KBM-7 (cell line): Measurements from ENCODE around the gene ZNF319.

Experiments
- DNase-seq: peaks from one replicate; pipeline ENCODE4 v3.0.0-alpha.2; 2015
- in situ Hi-C: fragments of 300-500 bp; cut with MboI; formaldehyde crosslinking; loops from 2 replicates; pipeline ENCODE4 v1.14.3; 2020; ENCODE audit warnings: low sequenced_read_pairs, low pct_unique_long_range_greater_than_20kb, mixed read lengths

ZNF319 gene

GRCh38 chr16:57966204-57966771 is 34.2 kb downstream of the ZNF319 start:
- in situ Hi-C loops, result no loop called here
- no peak for DNase-seq

- no peak for DNase-seq
- in situ Hi-C loops, result no loop called here
These were observed 36.2 kb downstream of the ZNF319 start for GRCh38 chr16:57964157-57964700.

- DNase-seq, result no peak
- in situ Hi-C loops, result no loop called here
These were observed 37.7 kb downstream of the ZNF319 start for GRCh38 chr16:57962756-57963155.

GRCh38 chr16:57962046-57962445 is 38.4 kb downstream of the ZNF319 start:
- in situ Hi-C loops, result no loop called here
- no peak for DNase-seq

DNA sequence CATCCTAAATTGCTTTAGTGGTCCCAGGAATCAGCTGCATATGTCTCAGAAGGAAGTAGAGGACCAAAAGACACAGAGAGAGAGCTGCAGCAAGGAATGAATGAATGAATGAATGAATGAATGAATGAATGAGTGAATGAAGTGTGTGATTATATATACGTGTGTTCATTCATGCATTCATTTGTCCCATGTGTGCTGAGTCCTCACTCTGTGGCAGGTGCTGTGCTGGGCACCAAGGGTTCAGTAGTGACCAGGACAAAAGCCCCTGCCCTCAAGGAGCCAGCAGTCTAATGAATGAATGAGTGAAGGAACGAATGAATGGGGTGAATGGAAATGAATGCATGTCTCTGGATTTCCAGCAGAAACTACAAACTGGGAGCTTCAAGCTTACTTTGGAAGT is 38.9 kb downstream of the ZNF319 start:
- in situ Hi-C loops, result no loop called here
- DNase-seq, result no peak

DNA sequence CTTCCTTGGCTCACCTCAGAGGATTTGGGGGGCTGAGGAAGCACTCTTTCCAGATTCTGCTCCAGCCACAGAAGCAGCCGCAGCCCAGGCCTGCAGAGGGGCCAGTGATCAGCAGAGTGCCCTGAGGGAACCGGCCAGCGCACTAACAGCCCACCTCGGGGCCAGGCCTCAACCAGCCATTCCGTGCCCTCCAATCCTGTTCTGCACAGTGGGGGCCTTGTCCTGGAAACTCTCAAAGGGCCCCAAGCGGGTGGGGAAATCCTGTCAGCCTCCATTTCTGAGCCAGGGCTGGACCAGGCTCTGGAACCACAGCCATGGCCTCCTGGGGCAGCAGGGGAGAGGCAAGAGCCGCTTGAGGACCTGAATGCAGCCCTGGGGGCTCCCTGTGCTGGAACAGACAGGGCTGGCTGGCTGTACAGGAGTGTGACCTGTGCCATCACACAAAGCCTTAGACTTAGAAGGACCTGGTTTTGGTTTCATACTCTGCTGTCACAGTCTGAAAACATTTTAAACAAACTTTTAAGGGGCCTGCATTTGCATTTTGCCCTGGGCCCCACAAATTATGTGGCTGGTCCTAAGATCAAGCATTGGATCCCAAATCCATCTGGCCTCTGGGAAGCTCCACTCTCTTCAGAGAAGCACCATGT is 39.5 kb downstream of the ZNF319 start:
- DNase-seq, result no peak
- in situ Hi-C loops, result no loop called here

- DNase-seq, result no peak
- in situ Hi-C loops, result no loop called here
These were observed 40.2 kb downstream of the ZNF319 start for GRCh38 chr16:57960310-57960709.

DNA sequence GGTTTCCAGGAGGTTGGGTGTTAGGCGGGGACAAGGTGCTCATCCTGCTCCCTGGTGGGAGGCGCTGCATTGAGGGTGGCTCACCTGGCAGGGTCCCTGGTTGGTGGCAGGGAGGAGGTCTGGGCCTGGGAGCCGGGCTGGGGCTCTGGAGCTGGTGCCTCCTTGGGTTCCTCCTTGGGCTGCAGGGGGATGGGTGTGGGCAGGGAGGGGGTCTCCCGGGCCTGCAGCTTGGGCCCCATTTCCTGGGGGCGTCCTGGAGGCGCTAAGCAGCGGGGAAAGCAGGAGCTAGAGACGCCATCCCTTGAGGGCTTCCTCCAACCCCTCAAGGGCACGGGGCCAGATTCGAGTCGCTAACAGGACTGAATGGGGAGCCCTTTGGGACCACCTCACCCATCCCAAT is 40.7 kb downstream of the ZNF319 start:
- in situ Hi-C loops, result no loop called here
- DNase-seq, result no peak

DNA sequence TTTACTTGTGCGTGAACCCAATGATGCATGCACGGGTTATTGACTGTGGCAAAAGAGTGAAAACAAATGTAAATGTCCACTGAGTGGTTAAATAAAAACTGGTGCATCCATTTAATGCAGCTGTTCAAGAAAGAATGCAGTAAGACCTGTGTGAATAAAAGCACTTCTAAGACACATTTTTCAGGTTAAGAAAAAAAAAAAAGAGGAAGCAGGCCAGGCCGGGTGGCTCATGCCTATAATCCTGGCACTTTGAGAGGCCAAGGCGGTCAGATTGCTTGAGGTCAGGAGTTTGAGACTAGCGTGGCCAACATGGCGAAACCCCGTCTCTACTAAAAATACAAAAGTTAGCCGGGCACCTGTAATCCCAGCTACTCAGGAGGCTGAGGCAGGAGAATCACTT is 41.4 kb downstream of the ZNF319 start:
- in situ Hi-C loops, result no loop called here
- peak; percentile 44 for DNase-seq

GRCh38 chr16:57958544-57958943 is 41.9 kb downstream of the ZNF319 start:
- no peak for DNase-seq
- in situ Hi-C loops, result no loop called here

GRCh38 chr16:57957673-57958392 is 42.6 kb downstream of the ZNF319 start:
- no peak for DNase-seq
- in situ Hi-C loops, result no loop called here

GRCh38 chr16:57956924-57957672 is 43.4 kb downstream of the ZNF319 start:
- no peak for DNase-seq
- in situ Hi-C loops, result no loop called here

GRCh38 chr16:57956270-57956808 is 44.1 kb downstream of the ZNF319 start:
- in situ Hi-C loops, result no loop called here
- no peak for DNase-seq

DNA sequence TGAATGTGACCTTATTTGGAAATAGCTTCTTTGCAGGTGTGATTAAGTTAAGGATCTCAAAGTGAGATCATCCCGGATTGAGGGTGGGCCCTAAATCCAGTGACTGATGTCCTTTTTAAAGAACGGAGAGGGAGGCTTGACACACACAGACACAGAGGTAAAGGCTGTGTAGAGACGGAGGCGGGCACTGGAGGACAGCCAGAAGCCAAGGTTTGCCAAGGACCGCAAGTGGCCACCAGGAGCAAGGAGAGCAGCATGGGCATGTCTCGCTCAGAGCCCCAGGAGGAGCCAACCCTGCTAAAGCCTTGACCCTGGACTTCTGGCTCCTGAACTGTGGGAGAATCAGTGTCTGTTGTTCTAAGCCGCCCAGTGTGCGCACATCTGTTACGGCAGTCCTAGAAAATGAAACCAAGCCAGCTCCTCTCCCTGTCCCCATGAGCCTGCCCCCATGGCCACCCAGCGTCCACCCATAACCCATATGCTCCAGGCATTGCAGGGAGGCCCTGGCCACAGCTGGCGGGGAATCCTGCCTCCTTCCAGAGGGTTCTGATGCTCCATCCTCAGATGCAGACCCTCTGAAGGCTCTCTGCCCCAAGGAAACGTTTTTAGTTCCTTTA is 44.8 kb downstream of the ZNF319 start:
- in situ Hi-C loops, result no loop called here
- DNase-seq, result no peak

GRCh38 chr16:57953857-57954256 is 46.6 kb downstream of the ZNF319 start:
- DNase-seq, result no peak
- in situ Hi-C loops, result no loop called here

DNA sequence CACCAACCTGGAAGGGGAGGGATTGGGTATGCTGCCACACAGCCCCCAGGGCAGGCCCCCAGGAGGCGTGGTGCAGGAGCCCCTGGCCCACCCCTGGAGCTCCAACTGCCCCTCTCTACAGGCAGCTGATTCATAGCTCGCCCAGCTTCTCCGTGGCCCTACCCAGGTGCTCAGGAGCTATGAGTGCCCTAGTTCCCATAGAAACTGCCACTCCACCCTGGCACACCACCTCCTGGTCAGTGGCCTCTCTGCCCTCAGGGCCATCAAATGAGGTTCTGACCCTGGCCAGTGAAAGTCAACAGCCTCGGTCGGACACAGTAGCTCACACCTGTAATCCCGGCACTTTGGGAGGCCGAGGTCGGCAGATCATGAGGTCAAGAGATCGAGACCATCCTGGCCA is 47.6 kb downstream of the ZNF319 start:
- in situ Hi-C loops, result no loop called here

DNA sequence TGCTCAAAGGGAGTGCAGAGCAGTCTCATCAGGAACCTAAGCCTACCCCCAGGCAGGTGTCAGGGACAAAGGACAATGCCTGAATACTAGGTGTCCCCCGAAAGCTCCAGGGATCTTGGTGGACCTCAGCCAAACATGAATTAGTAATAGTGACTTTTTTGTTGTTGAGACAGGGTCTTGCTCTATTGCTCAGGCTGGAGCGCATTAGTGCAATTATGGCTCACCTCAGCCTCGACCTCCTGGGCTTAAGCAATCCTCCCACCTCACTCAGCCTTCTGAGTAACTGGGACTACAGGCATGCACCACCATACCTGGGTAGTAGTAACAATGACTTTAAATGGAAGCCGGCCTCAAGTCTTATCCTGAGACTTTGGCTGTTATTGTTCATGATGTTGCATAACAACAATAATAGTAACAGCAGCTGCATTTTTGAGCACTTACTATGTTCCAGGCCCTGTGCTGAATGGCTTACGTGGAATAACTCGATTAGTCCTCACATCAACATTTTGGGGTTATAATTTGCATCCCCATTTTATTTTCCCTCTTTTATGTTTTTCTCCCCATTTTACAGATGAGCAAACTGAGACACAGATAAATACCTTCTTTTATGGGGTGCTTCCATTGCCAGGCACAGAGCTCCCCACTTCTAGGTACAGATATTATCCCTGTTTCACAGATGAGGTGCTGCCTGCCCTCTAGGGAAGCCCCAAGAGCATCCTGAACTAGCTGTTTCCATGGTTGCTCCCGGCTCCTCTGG is 49.1 kb downstream of the ZNF319 start:
- no peak for DNase-seq
- in situ Hi-C loops, result no loop called here

More for the DNA sequence above, 47.6 kb downstream of the ZNF319 start:
- no peak for DNase-seq

DNA sequence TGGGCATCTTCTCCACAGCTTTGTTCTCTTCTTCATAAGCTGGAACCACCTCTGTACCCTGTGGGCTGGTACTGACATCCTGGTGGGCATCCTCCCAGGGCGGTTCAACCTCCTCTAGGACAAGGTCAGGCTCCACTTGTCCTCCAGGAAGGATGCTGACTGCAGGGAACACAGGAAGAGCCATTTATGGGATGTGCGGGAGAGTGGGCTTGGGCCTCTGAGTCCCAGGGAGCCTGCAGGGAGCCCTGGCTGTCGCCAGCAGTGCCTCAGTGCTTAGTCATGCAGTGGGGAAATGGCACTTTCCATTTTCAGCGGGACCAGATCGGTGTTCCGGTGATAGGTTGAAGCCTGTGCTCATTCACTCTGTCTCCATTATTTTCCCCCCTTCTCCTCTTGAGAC is 50.1 kb downstream of the ZNF319 start:
- no peak for DNase-seq
- in situ Hi-C loops, result no loop called here
